Heart right ventricle (tissue), 16 donors: ENCODE measurements around the gene ANP32A. TPM values are rescaled to one million over a fixed set of nuclear protein-coding genes. Genes with fewer than 3 reads are reported as not detected.
A peak's percentile ranks its signal among the peaks of the same experiment; 100 is the strongest.

Source experiments
- ATAC-seq, 8 donors: fragments of 200-7000 bp; cut with Tn5 transposase; one replicate each; pipeline ENCODE4 v1.9.1; 2020; ENCODE audit warnings: mild to moderate bottlenecking in 8 of 8, moderate library complexity in 8 of 8, moderate number of reproducible peaks in 1 of 8
- DNase-seq, 2 donors: peaks; one replicate each; pipeline ENCODE4 v3.0.0-alpha.2; 2020
- H3K27ac ChIP-seq, 10 donors: fragments of 200-600 bp; sonication (generic) in 2 of 10; one replicate each; pipeline versions ENCODE4 v1.5.0 to v1.8.0; 2020 to 2022; ENCODE audit warnings: mild to moderate bottlenecking in 3 of 10
- H3K27me3 ChIP-seq, 7 donors: fragments of 200-600 bp; one replicate each; pipeline ENCODE4 v1.8.0; 2021 to 2022; ENCODE audit warnings: mild to moderate bottlenecking in 2 of 7
- H3K36me3 ChIP-seq, 9 donors: fragments of 200-600 bp; sonication (generic) in 1 of 9; one replicate each; pipeline versions ENCODE4 v1.5.0 to v1.8.0; 2020 to 2022; ENCODE audit warnings: mild to moderate bottlenecking in 2 of 9
- H3K4me1 ChIP-seq, 9 donors: fragments of 200-600 bp; sonication (generic) in 1 of 9; one replicate each; pipeline versions ENCODE4 v1.5.0 to v1.8.0; 2020 to 2022; ENCODE audit warnings: mild to moderate bottlenecking in 4 of 9
- H3K4me3 ChIP-seq, 10 donors: fragments of 200-600 bp; sonication (generic) in 2 of 10; one replicate each; pipeline versions ENCODE4 v1.5.0 to v1.8.0; 2020 to 2022; ENCODE audit warnings: mild to moderate bottlenecking in 7 of 10, moderate library complexity in 2 of 10
- H3K9me3 ChIP-seq, 11 donors: fragments of 200-600 bp in 10 of 11; sonication (generic) in 2 of 11; one replicate each; pipeline versions ENCODE4 v1.5.0 to v1.8.0; 2013 to 2022; ENCODE audit warnings: mild to moderate bottlenecking in 2 of 11, control low read depth in 1 of 11, moderate library complexity in 1 of 11
- WGBS, 2 donors: extraction: QIAGEN DNeasy Blood & Tissue Kit; methylation state at CpG; one replicate each; pipeline ENCODE4 v1.1.7; 2013; ENCODE audit warnings: inconsistent platforms in 1 of 2; 5-methylcytosine and 5-hydroxymethylcytosine counted together
- intact Hi-C, 10 donors: fragments of 100-400 bp; cut with DNase I; formaldehyde crosslinking; loops; one replicate each; pipeline versions ENCODE4 v1.11.1 to v1.14.2; 2022
- microRNA-seq, 2 donors: library from miRNA; unstranded; fragments of <30 nt; microRNA quantifications; one replicate each; pipeline ENCODE4 v1.2.0, GENCODE V29; 2021
- polyA plus RNA-seq, 2 donors: library from polyadenylated mRNA; stranded (reverse); fragments of 200-250 nt; gene quantifications; one replicate each; pipeline ENCODE4 v1.2.3, GENCODE V29; 2013
- total RNA-seq, 10 donors: library from RNA; stranded (reverse); fragmentation: NEBNext Ultra II Directional in 3 of 10; extraction: Animal tissue kit (Norgen Biotek cat#: 25700) in 3 of 10; gene quantifications; one replicate each; pipeline versions ENCODE4 v1.2.1 to v1.2.4, GENCODE V29; 2021 to 2023
- TF ChIP-seq, protein P1 (sequence below), 9 donors: fragments of 200-600 bp; sonication (generic) in 2 of 9; IDR thresholded peaks; one replicate each; pipeline versions ENCODE4 v1.5.0 to v1.8.0; 2021 to 2022; ENCODE audit warnings: antibody characterized with exemption in 9 of 9, mild to moderate bottlenecking in 5 of 9, moderate library complexity in 1 of 9
- donor health status: Arrhythmogenic right ventricular cardiomyopathy.
- donor health status: ischemic (EF 13 %, LVEDD 7.1; RV severe dilation, severe dysfunction).
- donor health status: healthy with polysubstance abuse.
- donor health status: DM: no; HTN: yes; CAD: no.
- donor health status: DM: no; HTN: no; CAD: no.
- donor health status: ischemic (EF 25% LVEDD 6.9; RV normal size, moderate dysfunction).
- donor health status: ischemic (EF 25% LVEDD 5.7; RV mildly dilated, moderate dysfunction).
- donor health status: healthy.
- donor health status: DM: yes; HTN: yes; CAD: no.
- donor health status: Ischemic cardiomyopathy.
- donor health status: ischemic (EF 35%, LVEDD 5.7; RV mildly dilated, moderate dysfunction).
- donor health status: nonischemic (EF 11% LVEDD 7.7; RV severe dilation, severe dysfunction).
- donor health status: DM: yes; HTN: yes; CAD: no.
- donor health status: PGD.
- donor health status: ischemic (EF 29% LVEDD 5.4; RV normal size, mild dysfunction).
- donor health status: nonischemic (EF 23%, LVEDD 6.1; RV moderate dilation, normal function).

The ANP32A gene
- total and polyA plus RNA-seq, 12 donors = 87.3 to 201 (median 146) TPM

- intact Hi-C loops = loop anchor here (1.0 to 5.0 kb wide), 13 partner anchors 26 to 147 kb away; partner anchors contain the start of gene ANP32A (in 1 of the 10)
Measured at GRCh38 chr15:68730471-68730919, 90.2 kb downstream of the ANP32A start.

GRCh38 chr15:68729789-68730411 lies 90.8 kb downstream of the ANP32A start:
- Histone ChIP-seq H3K9me3 (no peaks in the 10 kb centered on the region), H3K27me3 (no peaks in the 10 kb centered on the region), H3K27ac (peak overlapping the region; percentile 49 to 92 (median 80)), H3K4me1 (peaks cover 14 to 81% (median 61%) of the 10 kb centered on the region in 9 donors), H3K36me3 (no peaks in the 10 kb centered on the region), H3K4me3 (peak overlapping the region in 2 of 10 donors; percentile 5 to 21)
- 14 to 16% methylated on average over 8 of the region's 8 CpGs for WGBS, 2 donors
- intact Hi-C loops = loop anchor here (1.0 to 5.0 kb wide), 13 partner anchors 25 to 147 kb away; partner anchors contain the start of gene ANP32A (in 1 of the 10)
- DNase-seq (peak; percentile 37 to 70), ATAC-seq (peak; percentile 62 to 87 (median 84))
- TF ChIP-seq, protein P1, sequence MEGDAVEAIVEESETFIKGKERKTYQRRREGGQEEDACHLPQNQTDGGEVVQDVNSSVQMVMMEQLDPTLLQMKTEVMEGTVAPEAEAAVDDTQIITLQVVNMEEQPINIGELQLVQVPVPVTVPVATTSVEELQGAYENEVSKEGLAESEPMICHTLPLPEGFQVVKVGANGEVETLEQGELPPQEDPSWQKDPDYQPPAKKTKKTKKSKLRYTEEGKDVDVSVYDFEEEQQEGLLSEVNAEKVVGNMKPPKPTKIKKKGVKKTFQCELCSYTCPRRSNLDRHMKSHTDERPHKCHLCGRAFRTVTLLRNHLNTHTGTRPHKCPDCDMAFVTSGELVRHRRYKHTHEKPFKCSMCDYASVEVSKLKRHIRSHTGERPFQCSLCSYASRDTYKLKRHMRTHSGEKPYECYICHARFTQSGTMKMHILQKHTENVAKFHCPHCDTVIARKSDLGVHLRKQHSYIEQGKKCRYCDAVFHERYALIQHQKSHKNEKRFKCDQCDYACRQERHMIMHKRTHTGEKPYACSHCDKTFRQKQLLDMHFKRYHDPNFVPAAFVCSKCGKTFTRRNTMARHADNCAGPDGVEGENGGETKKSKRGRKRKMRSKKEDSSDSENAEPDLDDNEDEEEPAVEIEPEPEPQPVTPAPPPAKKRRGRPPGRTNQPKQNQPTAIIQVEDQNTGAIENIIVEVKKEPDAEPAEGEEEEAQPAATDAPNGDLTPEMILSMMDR (IDR thresholded peaks at IDR 0.05) = no peak

More at GRCh38 chr15:68730471-68730919, 90.2 kb downstream of the ANP32A start:
- H3K27me3 ChIP-seq = no peaks in the 10 kb centered on the region
- ATAC-seq = peak; percentile 36 to 64 (median 52)
- no peaks in the 10 kb centered on the region for H3K9me3 ChIP-seq
- DNase-seq = peak in 1 of 2 donors; percentile 65
- H3K36me3 ChIP-seq = no peaks in the 10 kb centered on the region
- TF ChIP-seq, protein P1 (IDR thresholded peaks at IDR 0.05) = peak; percentile 30 to 78 (median 63)
- 32 to 40% methylated on average over 6 of the region's 6 CpGs for WGBS, 2 donors
- H3K4me1 ChIP-seq = peaks cover 14 to 85% (median 65%) of the 10 kb centered on the region in 9 donors
- peak overlapping the region; percentile 49 to 92 (median 80) for H3K27ac ChIP-seq
- peak overlapping the region in 2 of 10 donors; percentile 9 to 21 for H3K4me3 ChIP-seq

Small RNAs within 50 kb of the gene (microRNA-seq; reads per million reads assigned to microRNA genes)
- 0 reads per million in 2 donors for gene MIR4312

Other genes starting within 250 kb of the ANP32A start
- 1 to 10 TPM; 2.6 to 8.1 (median 4.5) TPM for gene CORO2B, start 241.9 kb downstream of the ANP32A start, total RNA-seq
- 1 to 10 TPM; 7.1 to 7.6 TPM for gene CORO2B, start 241.9 kb downstream of the ANP32A start, polyA plus RNA-seq
- 10 to 100 TPM in 1 of 10 donors, 1 to 10 TPM in 9; 1.0 to 10.5 (median 4.9) TPM for gene SPESP1, start 109.6 kb upstream of the ANP32A start, total RNA-seq
- gene SPESP1, start 109.6 kb upstream of the ANP32A start, polyA plus RNA-seq = 1 to 10 TPM; 4.2 to 5.3 TPM
- under 1 TPM in 6 of 10 donors, not detected in 4; 0.06 to 0.30 (median 0.18) TPM for gene NOX5, start 193.8 kb upstream of the ANP32A start, total RNA-seq
- under 1 TPM; 0.06 to 0.37 TPM for gene NOX5, start 193.8 kb upstream of the ANP32A start, polyA plus RNA-seq